Karpas-422 (cell line): Measurements from ENCODE around the gene RHOXF1. TPM values are rescaled to one million over a fixed set of nuclear protein-coding genes. Genes with fewer than 3 reads are reported as not detected.
"Not testable (repeated sequence)": the region's sequence is repeated elsewhere in the genome, so short reads cannot be mapped to it uniquely, and the experiment has no call there.

Experiments
- DNase-seq: peaks from one replicate; pipeline ENCODE4 v3.0.0-alpha.2; 2015
- H2AFZ ChIP-seq: fragments of 200-600 bp; sonication (generic); 2 replicates; pipeline ENCODE4 v1.6.1; 2014; ENCODE audit warnings: antibody characterized with exemption, low read length, mixed read lengths
- H3K27ac ChIP-seq: fragments of 200-600 bp; sonication (generic); 2 replicates; pipeline ENCODE4 v1.5.1; 2014; ENCODE audit warnings: mild to moderate bottlenecking, low read length, moderate library complexity
- H3K27me3 ChIP-seq: fragments of 200-600 bp; sonication (generic); 2 replicates; pipeline ENCODE4 v1.6.1; 2014; ENCODE audit warnings: low read length, mixed read lengths
- H3K36me3 ChIP-seq: fragments of 200-600 bp; sonication (generic); 2 replicates; pipeline ENCODE4 v1.6.1; 2014; ENCODE audit warnings: low read length, mixed read lengths; ENCODE audit not compliant: insufficient read depth
- H3K4me1 ChIP-seq: fragments of 200-600 bp; sonication (generic); 2 replicates; pipeline ENCODE4 v1.6.1; 2014; ENCODE audit warnings: mild to moderate bottlenecking, low read length, mixed read lengths
- H3K4me2 ChIP-seq: fragments of 200-600 bp; sonication (generic); 2 replicates; pipeline ENCODE4 v1.6.1; 2014; ENCODE audit warnings: low read length, low read depth, mild to moderate bottlenecking; ENCODE audit not compliant: poor library complexity, severe bottlenecking
- H3K4me3 ChIP-seq: fragments of 200-600 bp; sonication (generic); 2 replicates; pipeline ENCODE4 v1.5.1; 2014; ENCODE audit warnings: mild to moderate bottlenecking, antibody characterized with exemption, low read length, mixed read lengths
- H3K79me2 ChIP-seq: fragments of 200-600 bp; sonication (generic); 2 replicates; pipeline ENCODE4 v1.6.1; 2014; ENCODE audit warnings: mild to moderate bottlenecking, low read length, mixed read lengths
- H3K9ac ChIP-seq: fragments of 200-600 bp; sonication (generic); 2 replicates; pipeline ENCODE4 v1.6.0; 2014; ENCODE audit warnings: low read length
- H3K9me2 ChIP-seq: fragments of 200-600 bp; sonication (generic), shearing (Covaris generic); replicated peaks from 2 replicates; pipeline ENCODE4 v1.6.0; 2014; ENCODE audit warnings: mild to moderate bottlenecking, low read length, moderate library complexity; ENCODE audit not compliant: insufficient read depth
- H3K9me3 ChIP-seq: fragments of 300-700, 200-600 bp; sonication (generic); 2 replicates; pipeline ENCODE4 v1.6.1; 2014; ENCODE audit warnings: low read length, mixed read lengths
- H4K20me1 ChIP-seq: fragments of 200-600 bp; sonication (generic); 2 replicates; pipeline ENCODE4 v1.6.1; 2014; ENCODE audit warnings: mild to moderate bottlenecking, antibody characterized with exemption, low read length, low read depth; ENCODE audit not compliant: insufficient read depth
- total RNA-seq: library from RNA; depleted of rRNA; stranded (reverse); fragments of >200 nt; shearing (Covaris generic); gene quantifications from 2 replicates; pipeline ENCODE4 v1.2.3, GENCODE V29; 2014; ENCODE audit warnings: low replicate concordance; rRNA removed

Gene RHOXF1, protein sequence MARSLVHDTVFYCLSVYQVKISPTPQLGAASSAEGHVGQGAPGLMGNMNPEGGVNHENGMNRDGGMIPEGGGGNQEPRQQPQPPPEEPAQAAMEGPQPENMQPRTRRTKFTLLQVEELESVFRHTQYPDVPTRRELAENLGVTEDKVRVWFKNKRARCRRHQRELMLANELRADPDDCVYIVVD
- not detected in 2 replicates for total RNA-seq

DNA sequence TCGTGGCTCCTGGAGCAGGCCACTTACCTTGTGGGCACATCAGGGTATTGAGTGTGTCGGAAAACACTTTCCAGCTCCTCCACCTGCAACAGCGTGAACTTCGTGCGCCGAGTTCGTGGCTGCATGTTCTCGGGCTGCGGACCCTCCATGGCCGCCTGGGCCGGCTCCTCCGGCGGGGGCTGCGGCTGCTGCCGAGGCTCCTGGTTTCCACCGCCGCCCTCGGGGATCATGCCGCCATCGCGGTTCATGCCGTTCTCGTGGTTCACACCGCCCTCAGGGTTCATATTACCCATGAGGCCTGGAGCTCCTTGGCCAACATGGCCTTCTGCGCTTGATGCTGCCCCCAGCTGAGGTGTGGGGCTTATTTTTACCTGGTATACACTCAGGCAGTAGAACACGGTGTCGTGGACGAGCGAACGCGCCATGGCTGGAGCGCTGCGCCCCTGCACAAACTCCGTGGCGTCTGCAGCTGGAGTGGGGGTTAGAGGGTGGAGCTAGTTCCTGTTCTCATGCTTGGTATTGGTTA, at the start of gene RHOXF1:
TSS of gene RHOXF1 (minus strand) at position 476 of the 526 bp plus-strand sequence. CDS start at position 425, 51 bp downstream.
- H3K4me1 ChIP-seq: no peaks in the 10 kb centered on the region
- H3K4me2 ChIP-seq: no peak within 1 kb of the TSS
- H3K27me3 ChIP-seq: no peaks in the 10 kb centered on the region
- no peaks in the 10 kb centered on the region for H3K9me2 ChIP-seq
- no peak within 1 kb of the TSS for H3K9ac ChIP-seq
- H4K20me1 ChIP-seq: no peaks in the 10 kb centered on the region
- H3K27ac ChIP-seq: no peak within 1 kb of the TSS
- H3K79me2 ChIP-seq: no peaks in the 10 kb centered on the region
- no peaks in the 10 kb centered on the region for H3K36me3 ChIP-seq
- DNase-seq: no peak
- no peaks in the 10 kb centered on the region for H3K9me3 ChIP-seq
- no peak within 1 kb of the TSS for H2AFZ ChIP-seq
- no peak within 1 kb of the TSS for H3K4me3 ChIP-seq

DNA sequence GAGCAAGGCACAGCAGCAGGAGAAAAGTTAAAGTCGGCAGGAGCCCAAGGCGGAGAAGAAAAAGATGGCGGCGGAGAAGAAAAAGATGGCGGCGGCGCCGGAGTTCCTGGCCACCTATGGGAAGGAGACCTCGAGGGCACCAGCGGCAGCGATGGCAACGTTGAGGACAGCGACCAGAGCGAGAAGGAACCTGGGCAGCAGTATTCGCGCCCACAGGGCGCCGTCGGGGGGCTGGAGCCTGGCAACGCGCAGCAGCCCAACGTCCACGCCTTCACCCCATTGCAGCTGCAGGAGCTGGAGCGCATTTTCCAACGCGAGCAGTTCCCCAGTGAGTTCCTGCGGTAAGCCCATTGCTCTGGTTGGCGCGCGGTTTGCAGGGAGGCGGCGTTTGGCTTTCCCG, 43.4 kb upstream of the RHOXF1 start:
- H3K4me3 ChIP-seq, H4K20me1 ChIP-seq, H3K79me2 ChIP-seq, DNase-seq, H3K27ac ChIP-seq, H3K36me3 ChIP-seq, H3K9me3 ChIP-seq, H3K4me2 ChIP-seq, H2AFZ ChIP-seq, H3K9me2 ChIP-seq, H3K4me1 ChIP-seq, H3K27me3 ChIP-seq, H3K9ac ChIP-seq: not testable (repeated sequence)

DNA sequence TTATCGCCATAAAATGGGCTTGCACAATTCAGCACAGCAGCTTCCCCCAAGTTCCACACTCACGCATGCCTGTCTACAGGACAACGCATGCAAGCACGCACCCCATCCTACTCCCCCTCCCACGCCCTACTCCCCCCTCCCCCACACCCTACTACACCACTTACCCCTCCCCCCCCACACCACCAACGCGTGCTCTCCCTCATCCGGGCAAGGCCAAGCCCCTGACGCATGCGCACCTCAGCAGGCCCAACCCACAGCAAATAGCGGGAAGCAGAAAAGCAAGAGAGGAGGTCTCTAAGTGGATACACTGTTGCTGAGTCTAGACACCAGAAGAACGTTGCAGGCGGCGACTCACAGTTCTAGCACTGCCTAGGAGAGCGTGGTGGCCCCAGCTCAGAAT, 42.6 kb upstream of the RHOXF1 start, which contains the start of gene RHOXF2:
TSS of gene RHOXF2 (plus strand) at position 301 of the 400 bp plus-strand sequence. CDS start 138 bp downstream, outside the sequence.
- not testable (repeated sequence) for H3K9ac ChIP-seq, H3K36me3 ChIP-seq, H3K9me2 ChIP-seq, H3K4me3 ChIP-seq, DNase-seq, H3K4me2 ChIP-seq, H3K27me3 ChIP-seq, H3K9me3 ChIP-seq, H4K20me1 ChIP-seq, H2AFZ ChIP-seq, H3K4me1 ChIP-seq, H3K79me2 ChIP-seq, H3K27ac ChIP-seq

DNA sequence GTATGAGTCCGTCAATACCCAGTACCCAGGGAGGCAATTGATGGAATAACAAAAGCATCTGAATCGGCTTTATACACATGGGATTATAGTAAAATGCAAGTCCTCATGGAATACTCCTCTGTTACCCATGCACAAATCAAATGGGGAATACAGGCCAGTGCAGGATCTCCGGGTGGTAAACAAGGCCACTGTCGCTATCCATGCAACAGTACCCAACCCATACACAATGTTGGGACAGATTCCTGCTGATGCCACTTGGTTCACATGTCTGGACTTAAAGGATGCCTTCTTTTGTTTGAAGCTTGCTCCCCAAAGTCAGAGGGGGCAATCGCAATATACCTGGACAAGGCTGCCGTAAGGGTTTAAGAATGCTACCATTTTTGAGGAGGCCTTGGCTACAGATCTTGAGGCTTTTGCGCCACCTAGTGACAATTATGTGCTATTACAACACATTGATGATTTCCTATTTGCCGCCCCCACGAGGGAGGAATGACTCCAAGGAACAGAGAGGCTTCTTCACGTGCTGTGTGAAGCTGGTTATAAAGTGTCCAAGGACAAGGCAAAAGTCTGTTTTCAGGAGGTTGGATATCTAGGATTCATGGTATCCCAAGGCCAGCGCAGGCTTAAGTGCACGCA, 34.5 kb upstream of the RHOXF1 start:
- H3K4me3 ChIP-seq, DNase-seq, H3K9ac ChIP-seq, H3K27me3 ChIP-seq, H3K79me2 ChIP-seq, H2AFZ ChIP-seq, H3K36me3 ChIP-seq, H4K20me1 ChIP-seq, H3K9me3 ChIP-seq, H3K4me1 ChIP-seq, H3K9me2 ChIP-seq, H3K27ac ChIP-seq, H3K4me2 ChIP-seq: not testable (repeated sequence)

DNA sequence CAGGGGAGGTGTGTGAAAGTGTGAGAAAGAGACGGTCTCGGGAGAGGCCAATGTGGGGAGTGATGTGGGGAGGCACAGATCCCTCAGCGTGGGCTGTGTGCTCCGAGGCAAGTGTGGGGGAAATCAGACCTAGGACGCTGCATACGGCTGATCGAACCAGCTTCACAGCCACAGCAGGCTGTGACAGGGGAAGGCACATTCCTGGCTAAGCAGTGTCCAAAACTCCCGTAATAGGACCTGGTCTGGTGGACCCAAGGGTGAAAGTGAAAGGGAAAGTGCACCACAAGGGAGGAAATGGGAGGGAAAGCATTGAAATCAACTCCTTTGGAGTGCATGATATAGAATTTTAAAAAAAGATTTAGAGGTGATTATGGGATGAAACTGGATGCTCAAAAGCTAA, 31.8 kb upstream of the RHOXF1 start:
- H4K20me1 ChIP-seq: no peaks in the 10 kb centered on the region

DNA sequence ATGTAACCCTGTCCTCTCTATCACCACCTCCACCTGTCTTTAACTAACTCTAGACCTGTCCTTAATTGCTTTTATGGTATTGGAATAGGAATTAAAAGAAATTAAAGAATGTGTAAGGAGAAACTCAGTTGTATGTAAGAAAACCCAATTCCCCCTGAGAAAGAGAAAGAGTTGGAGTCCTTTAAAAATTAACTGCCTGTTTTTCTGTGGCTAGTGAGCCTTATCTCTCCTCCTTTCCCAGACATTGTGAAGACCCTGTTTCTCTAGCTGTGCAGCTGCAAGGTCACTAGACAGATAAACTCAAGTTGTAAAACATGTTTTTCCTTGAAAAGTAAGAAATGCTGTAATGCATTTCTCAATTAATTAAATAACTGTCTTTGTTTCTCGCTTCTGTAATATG, 30.6 kb upstream of the RHOXF1 start:
- not testable (repeated sequence) for H3K9me2 ChIP-seq, H3K27ac ChIP-seq, H4K20me1 ChIP-seq, H3K4me1 ChIP-seq, H3K4me2 ChIP-seq, H3K9ac ChIP-seq, H3K4me3 ChIP-seq, H3K36me3 ChIP-seq, H3K79me2 ChIP-seq, H3K9me3 ChIP-seq, H3K27me3 ChIP-seq, H2AFZ ChIP-seq, DNase-seq

More for the DNA sequence above, 31.8 kb upstream of the RHOXF1 start:
- H3K36me3 ChIP-seq: no peaks in the 10 kb centered on the region
- H3K27me3 ChIP-seq: no peaks in the 10 kb centered on the region
- no peak overlapping the region for H2AFZ ChIP-seq
- no peaks in the 10 kb centered on the region for H3K9me3 ChIP-seq
- no peaks in the 10 kb centered on the region for H3K4me1 ChIP-seq
- DNase-seq: no peak
- H3K4me2 ChIP-seq: no peak overlapping the region
- no peaks in the 10 kb centered on the region for H3K9me2 ChIP-seq
- no peak overlapping the region for H3K9ac ChIP-seq
- no peaks in the 10 kb centered on the region for H3K79me2 ChIP-seq
- H3K4me3 ChIP-seq: no peak overlapping the region
- H3K27ac ChIP-seq: no peak overlapping the region

DNA sequence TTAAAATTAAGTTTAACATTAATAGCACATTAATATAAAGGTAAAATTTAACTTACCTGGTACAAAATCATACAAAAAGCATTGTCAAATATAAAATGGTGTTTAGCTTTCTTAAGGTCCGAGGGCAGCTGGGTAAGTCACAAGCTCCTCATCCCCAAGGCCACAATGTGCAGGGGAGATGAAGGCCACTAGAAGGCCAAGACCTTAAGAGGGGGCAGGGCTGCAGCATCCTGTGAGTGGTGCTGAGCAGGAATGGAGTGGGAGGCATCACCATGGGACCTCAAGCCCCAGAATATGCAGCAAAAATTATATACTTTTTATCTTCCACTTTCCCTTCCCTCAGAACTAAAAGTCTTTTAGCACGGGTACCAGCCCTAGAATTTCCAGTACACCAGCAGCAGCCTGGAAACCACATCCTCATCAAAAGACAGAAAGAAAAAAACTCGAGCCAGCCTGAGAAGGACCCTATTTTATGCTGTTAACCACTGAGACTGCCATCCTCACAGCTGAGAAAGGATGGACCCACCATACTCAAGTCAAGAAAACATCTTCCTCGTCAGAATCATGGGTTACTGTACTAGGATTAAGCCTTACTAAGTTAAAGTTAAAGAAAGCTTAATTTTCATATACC, 29.7 kb upstream of the RHOXF1 start:
- H3K9me3 ChIP-seq: no peaks in the 10 kb centered on the region
- no peaks in the 10 kb centered on the region for H3K36me3 ChIP-seq
- no peaks in the 10 kb centered on the region for H3K4me1 ChIP-seq
- no peaks in the 10 kb centered on the region for H3K27me3 ChIP-seq
- H3K9ac ChIP-seq: no peak overlapping the region
- DNase-seq: no peak
- no peak overlapping the region for H3K4me2 ChIP-seq
- H2AFZ ChIP-seq: no peak overlapping the region
- no peak overlapping the region for H3K4me3 ChIP-seq
- no peaks in the 10 kb centered on the region for H3K9me2 ChIP-seq
- H3K27ac ChIP-seq: no peak overlapping the region
- H4K20me1 ChIP-seq: no peaks in the 10 kb centered on the region
- no peaks in the 10 kb centered on the region for H3K79me2 ChIP-seq

DNA sequence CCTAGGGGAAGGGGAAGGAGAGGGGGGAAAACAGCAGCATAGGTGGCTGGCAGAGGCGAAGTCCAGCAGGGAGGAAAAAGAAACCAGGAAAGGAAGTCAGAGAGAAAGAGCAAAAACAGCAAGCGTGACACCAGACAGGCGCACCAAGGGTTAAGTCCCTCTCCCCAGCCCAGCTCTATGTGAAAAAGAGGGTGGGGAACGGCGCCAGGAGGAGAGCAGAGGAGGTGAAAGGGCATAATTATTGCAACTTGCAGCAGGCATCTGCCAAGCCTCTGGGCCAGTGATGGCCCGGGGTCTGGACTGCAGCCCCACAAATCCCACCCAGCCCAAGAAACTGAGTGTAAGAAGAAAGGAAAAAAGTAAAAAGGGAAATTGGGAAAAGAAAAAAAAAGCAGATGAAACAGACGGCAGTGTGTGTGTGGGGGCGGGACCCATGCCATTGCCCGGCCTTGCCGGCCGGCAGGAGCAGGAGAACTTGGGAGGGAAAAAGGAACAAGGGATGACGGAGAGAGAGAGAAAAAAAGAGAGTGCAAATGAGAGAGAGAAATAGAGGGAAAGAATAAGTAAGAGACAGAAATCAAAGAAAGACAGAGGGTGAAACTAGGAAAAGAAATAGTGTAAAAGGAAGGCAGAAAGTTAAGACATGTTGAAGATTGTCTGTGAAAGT, 28.6 kb upstream of the RHOXF1 start:
- H3K79me2 ChIP-seq: no peaks in the 10 kb centered on the region
- H3K9me2 ChIP-seq: no peaks in the 10 kb centered on the region
- H2AFZ ChIP-seq: no peak overlapping the region
- no peaks in the 10 kb centered on the region for H3K27me3 ChIP-seq
- H3K4me1 ChIP-seq: no peaks in the 10 kb centered on the region
- no peak overlapping the region for H3K27ac ChIP-seq
- no peak for DNase-seq
- no peaks in the 10 kb centered on the region for H3K9me3 ChIP-seq
- no peak overlapping the region for H3K4me2 ChIP-seq
- H3K4me3 ChIP-seq: no peak overlapping the region
- H4K20me1 ChIP-seq: no peaks in the 10 kb centered on the region
- no peak overlapping the region for H3K9ac ChIP-seq
- no peaks in the 10 kb centered on the region for H3K36me3 ChIP-seq
